ENCODE data around the gene GCKR.

DNA sequence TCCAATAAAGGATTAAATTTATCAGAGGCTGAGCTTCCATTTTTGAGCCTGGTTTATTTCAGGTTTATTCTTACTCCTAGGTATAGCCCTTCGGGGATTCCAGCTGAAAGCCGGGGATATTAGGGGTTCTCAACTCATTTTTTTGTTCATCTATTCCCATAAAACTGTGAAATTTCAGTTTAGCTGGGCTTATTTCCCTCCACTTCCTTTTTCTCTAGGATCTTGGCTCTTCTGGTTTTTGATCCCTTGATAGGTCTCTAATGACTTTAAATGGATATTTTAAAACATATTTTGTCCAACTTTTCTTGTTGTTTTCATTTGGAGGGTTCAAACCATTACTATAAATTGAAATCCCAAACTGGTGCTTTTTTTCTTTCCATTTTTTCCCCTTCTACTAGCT, 62.6 kb downstream of the GCKR start:
- TF ChIP-seq, protein P1, sequence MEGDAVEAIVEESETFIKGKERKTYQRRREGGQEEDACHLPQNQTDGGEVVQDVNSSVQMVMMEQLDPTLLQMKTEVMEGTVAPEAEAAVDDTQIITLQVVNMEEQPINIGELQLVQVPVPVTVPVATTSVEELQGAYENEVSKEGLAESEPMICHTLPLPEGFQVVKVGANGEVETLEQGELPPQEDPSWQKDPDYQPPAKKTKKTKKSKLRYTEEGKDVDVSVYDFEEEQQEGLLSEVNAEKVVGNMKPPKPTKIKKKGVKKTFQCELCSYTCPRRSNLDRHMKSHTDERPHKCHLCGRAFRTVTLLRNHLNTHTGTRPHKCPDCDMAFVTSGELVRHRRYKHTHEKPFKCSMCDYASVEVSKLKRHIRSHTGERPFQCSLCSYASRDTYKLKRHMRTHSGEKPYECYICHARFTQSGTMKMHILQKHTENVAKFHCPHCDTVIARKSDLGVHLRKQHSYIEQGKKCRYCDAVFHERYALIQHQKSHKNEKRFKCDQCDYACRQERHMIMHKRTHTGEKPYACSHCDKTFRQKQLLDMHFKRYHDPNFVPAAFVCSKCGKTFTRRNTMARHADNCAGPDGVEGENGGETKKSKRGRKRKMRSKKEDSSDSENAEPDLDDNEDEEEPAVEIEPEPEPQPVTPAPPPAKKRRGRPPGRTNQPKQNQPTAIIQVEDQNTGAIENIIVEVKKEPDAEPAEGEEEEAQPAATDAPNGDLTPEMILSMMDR (IDR thresholded peaks at IDR 0.05), result no peak
- TF ChIP-seq MXI1 (IDR thresholded peaks at IDR 0.05; ENCODE audit: low read depth, low read length), result no peak
- TF ChIP-seq TCF12 (IDR thresholded peaks at IDR 0.05), result no peak
- TF ChIP-seq, protein P2, sequence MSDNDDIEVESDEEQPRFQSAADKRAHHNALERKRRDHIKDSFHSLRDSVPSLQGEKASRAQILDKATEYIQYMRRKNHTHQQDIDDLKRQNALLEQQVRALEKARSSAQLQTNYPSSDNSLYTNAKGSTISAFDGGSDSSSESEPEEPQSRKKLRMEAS (IDR thresholded peaks at IDR 0.05; ENCODE audit: low read depth), result no peak
- no peak for TF ChIP-seq NFIC (IDR thresholded peaks at IDR 0.05; ENCODE audit: borderline replicate concordance)
- no peak for TF ChIP-seq YY1 (IDR thresholded peaks at IDR 0.05; ENCODE audit: low read depth)
- TF ChIP-seq FOXM1 (IDR thresholded peaks at IDR 0.05; ENCODE audit: low read depth), result no peak
- no peak for TF ChIP-seq EZH2phosphoT487 (IDR thresholded peaks at IDR 0.05; ENCODE audit: borderline replicate concordance, low read depth)
